Calu3 (cell line): Measurements from ENCODE around the gene ANO4. TPM values are rescaled to one million over a fixed set of nuclear protein-coding genes. Genes with fewer than 3 reads are reported as not detected.

Experiments
- BruUV-seq: library from RNA; stranded (reverse); fragments of 400-500 nt; replicated peaks from 2 replicates; lab custom pipeline; 2021; lab: Mats Ljungman, UMichigan
- CTCF ChIA-PET: fragments of 300-600 bp; sonication (Branson Sonifier 250); formaldehyde crosslinking; loops from one replicate; lab custom pipeline; 2022; ENCODE audit warnings: antibody characterized with exemption; lab: Charles Lee
- DNase-seq: peaks from one replicate; pipeline ENCODE4 v3.0.0; 2022
- H3K27ac Mint-ChIP-seq: one replicate; pipeline ENCODE4 v1.8.0; 2022; ENCODE audit warnings: mixed read lengths; ENCODE audit not compliant: unreplicated experiment
- H3K27me3 Mint-ChIP-seq: one replicate; pipeline ENCODE4 v1.8.0; 2022; ENCODE audit warnings: mixed read lengths; ENCODE audit not compliant: unreplicated experiment
- H3K36me3 Mint-ChIP-seq: one replicate; pipeline ENCODE4 v1.8.0; 2022; ENCODE audit warnings: mild to moderate bottlenecking, moderate library complexity, mixed read lengths; ENCODE audit not compliant: insufficient read depth, unreplicated experiment
- H3K4me1 Mint-ChIP-seq: one replicate; pipeline ENCODE4 v1.8.0; 2022; ENCODE audit warnings: mild to moderate bottlenecking, low read depth, mixed read lengths; ENCODE audit not compliant: unreplicated experiment
- H3K4me3 Mint-ChIP-seq: one replicate; pipeline ENCODE4 v1.8.0; 2022; ENCODE audit warnings: mild to moderate bottlenecking, low read depth, moderate library complexity, mixed read lengths; ENCODE audit not compliant: unreplicated experiment
- H3K9me3 Mint-ChIP-seq: one replicate; pipeline ENCODE4 v1.8.0; 2022; ENCODE audit warnings: low read depth, mixed read lengths; ENCODE audit not compliant: unreplicated experiment
- intact Hi-C: fragments of 100-400 bp; cut with micrococcal nuclease; formaldehyde crosslinking; loops from one replicate; pipeline ENCODE4 v1.10.0; 2022; ENCODE audit not compliant: unreplicated experiment
- total RNA-seq: library from RNA; stranded (reverse); gene quantifications from 2 replicates; pipeline ENCODE4 v1.2.3, GENCODE V29; 2022
- TF ChIP-seq, protein P1 (sequence below): fragments of 200-600 bp; IDR thresholded peaks from one replicate; pipeline ENCODE4 v1.8.0; 2022; ENCODE audit warnings: antibody characterized with exemption; ENCODE audit not compliant: unreplicated experiment

Gene ANO4
- total RNA-seq, 1 experiment from 2014 or later, result 1.9 TPM

- intact Hi-C loops, result no loop called here
- CTCF ChIA-PET, result no interaction called here
- BruUV-seq, result no TSS peak
- Mint-ChIP-seq H3K4me1 (no peaks in the 10 kb centered on the region), H3K4me3 (no peak overlapping the region), H3K27ac (no peak overlapping the region), H3K27me3 (no peaks in the 10 kb centered on the region), H3K36me3 (no peaks in the 10 kb centered on the region), H3K9me3 (no peaks in the 10 kb centered on the region)
- TF ChIP-seq, protein P1, sequence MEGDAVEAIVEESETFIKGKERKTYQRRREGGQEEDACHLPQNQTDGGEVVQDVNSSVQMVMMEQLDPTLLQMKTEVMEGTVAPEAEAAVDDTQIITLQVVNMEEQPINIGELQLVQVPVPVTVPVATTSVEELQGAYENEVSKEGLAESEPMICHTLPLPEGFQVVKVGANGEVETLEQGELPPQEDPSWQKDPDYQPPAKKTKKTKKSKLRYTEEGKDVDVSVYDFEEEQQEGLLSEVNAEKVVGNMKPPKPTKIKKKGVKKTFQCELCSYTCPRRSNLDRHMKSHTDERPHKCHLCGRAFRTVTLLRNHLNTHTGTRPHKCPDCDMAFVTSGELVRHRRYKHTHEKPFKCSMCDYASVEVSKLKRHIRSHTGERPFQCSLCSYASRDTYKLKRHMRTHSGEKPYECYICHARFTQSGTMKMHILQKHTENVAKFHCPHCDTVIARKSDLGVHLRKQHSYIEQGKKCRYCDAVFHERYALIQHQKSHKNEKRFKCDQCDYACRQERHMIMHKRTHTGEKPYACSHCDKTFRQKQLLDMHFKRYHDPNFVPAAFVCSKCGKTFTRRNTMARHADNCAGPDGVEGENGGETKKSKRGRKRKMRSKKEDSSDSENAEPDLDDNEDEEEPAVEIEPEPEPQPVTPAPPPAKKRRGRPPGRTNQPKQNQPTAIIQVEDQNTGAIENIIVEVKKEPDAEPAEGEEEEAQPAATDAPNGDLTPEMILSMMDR, result no peak
- no peak for DNase-seq
These were observed 2.7 kb downstream of the ANO4 start for GRCh38 chr12:100797246-100797645.

GRCh38 chr12:100797786-100798185, 3.2 kb downstream of the ANO4 start:
- DNase-seq, result no peak
- Mint-ChIP-seq H3K36me3 (no peaks in the 10 kb centered on the region), H3K9me3 (no peaks in the 10 kb centered on the region), H3K4me1 (no peaks in the 10 kb centered on the region), H3K27me3 (no peaks in the 10 kb centered on the region), H3K4me3 (no peak overlapping the region), H3K27ac (no peak overlapping the region)
- TF ChIP-seq, protein P1, result no peak
- intact Hi-C loops, result no loop called here
- no TSS peak for BruUV-seq
- CTCF ChIA-PET, result no interaction called here

- H3K9me3 Mint-ChIP-seq, result no peaks in the 10 kb centered on the region
- no peak overlapping the region for H3K4me3 Mint-ChIP-seq
- BruUV-seq, result no TSS peak
- intact Hi-C loops, result no loop called here
- H3K36me3 Mint-ChIP-seq, result no peaks in the 10 kb centered on the region
- no peak overlapping the region for H3K27ac Mint-ChIP-seq
- no peaks in the 10 kb centered on the region for H3K4me1 Mint-ChIP-seq
- TF ChIP-seq, protein P1, result no peak
- no peak for DNase-seq
- no peaks in the 10 kb centered on the region for H3K27me3 Mint-ChIP-seq
- CTCF ChIA-PET, result no interaction called here
These were observed 3.9 kb downstream of the ANO4 start for GRCh38 chr12:100798286-100799160.

- DNase-seq, result no peak
- TF ChIP-seq, protein P1, result no peak
- Mint-ChIP-seq H3K27me3 (no peaks in the 10 kb centered on the region), H3K4me3 (no peak overlapping the region), H3K36me3 (no peaks in the 10 kb centered on the region), H3K4me1 (no peaks in the 10 kb centered on the region), H3K9me3 (no peaks in the 10 kb centered on the region), H3K27ac (no peak overlapping the region)
- intact Hi-C loops, result no loop called here
- BruUV-seq, result no TSS peak
- CTCF ChIA-PET, result no interaction called here
These were observed 5.2 kb downstream of the ANO4 start for GRCh38 chr12:100799770-100800169.
